OCI-M2 (cell line): ENCODE data around the gene PFKL.
"Not testable (repeated sequence)": the region's sequence is repeated elsewhere in the genome, so short reads cannot be mapped to it uniquely, and the experiment has no call there.

Experiments
- DNase-seq: peaks from one replicate; lab custom pipeline; 2025; ENCODE audit not compliant: unreplicated experiment; lab: John Stamatoyannopoulos, UW

PFKL gene

DNA sequence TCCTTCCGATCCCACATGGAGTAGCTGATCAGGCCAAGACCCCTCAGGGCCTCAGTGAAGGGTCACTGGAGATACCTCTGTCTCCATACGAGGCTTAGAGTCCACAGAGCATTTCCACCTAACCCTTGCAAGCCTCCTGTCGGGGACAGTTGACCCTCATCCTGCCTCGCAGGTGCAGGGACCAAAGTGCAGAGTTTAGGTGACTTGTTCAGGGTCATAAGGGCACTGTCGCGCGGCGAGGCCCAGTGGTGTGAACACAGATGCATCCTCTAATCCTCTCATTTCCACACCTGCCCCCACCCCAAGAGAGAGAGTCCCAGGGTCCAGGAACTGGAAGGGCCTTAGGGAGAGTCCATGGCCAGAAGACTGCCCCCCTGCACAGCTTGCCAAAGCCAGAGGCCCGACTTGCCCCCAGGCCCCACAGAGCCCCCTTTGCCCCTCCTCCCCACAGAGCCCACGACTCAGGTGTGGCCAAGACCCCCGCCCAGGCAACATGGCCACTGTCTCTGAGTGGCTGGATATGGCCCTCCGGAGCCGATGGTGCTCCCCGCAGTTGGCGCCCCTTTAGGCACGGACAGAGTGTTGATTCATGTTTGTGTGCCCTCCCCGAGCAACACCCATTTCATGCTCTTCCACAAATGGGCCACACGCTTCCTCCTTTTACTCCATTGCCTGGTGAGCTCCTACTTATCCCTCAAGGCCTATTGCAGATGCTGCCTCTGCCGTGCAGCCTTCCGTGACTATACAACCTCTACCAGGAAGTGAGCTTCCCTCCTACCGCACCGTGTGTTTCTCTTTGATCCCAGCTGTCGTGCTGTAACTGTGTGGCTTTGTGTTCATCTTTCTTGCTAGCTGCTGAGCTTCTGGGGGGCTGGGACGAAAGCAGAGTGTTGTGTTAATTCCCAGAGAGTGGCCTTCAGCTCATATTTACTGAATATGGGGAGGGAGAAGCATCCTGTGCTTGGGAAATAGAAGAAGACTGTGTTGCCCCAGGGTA, 55.2 kb downstream of the PFKL start:
- no peak for DNase-seq

- DNase-seq: no peak
These were observed 56.3 kb downstream of the PFKL start for GRCh38 chr21:44356160-44356559.

GRCh38 chr21:44356636-44357035, 56.8 kb downstream of the PFKL start:
- DNase-seq: no peak

DNA sequence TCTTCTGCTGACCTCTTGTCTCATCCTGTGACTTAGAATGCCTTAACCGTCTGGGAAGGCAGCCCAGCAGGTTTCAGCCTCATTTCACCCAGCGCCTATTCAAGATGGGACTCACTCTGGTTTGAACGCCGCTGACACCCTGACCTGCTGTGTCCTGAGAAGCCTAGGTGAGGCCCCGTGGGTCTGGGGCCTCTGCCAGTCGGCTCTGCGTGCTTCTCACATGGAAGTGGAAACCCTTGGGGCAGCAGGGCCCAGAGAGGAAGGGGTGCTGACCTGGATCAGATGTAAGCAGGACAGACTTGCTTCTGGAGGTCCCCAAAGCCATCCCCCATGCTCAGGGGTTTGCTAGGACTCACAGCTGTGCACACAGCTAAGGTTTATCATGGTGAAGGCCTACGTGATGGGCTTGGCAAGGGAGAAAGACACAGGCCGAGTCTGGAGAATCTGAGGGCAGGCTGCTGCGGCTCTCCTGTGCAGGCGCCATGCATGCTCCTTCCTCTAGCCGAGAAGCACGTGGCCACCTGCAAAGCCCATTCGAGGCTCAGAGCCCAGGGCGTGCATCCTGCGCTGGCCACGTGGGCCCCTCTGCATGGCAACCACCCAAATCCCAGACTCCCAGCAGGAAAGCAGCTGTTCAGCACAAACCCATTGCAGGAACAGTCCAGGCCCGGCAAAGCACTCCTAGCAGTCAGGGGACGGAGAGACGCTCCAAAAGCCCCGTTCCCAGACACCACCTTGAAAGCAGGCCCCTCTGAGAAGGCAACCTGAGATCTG, 57.4 kb downstream of the PFKL start:
- no peak for DNase-seq

DNA sequence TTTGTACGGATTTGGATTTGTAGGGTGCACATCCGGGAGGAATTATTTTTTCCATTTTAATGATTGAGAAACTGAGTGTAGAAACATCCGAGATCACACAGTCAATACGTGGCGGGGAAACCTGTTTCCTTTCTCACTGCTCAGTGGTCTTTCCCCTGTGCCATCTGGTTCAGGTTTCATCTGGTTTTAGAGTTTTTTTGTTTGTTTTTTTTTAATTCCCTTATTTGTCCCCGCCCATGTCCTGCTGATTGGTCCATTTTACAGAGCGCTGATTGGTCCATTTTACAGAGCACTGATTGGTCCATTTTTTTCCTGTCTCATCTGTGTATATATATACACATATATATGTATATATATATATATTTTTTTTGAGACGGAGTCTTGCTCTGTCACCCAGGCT, 59.5 kb downstream of the PFKL start:
- DNase-seq: no peak

GRCh38 chr21:44360159-44360558, 60.3 kb downstream of the PFKL start:
- DNase-seq: no peak

- not testable (repeated sequence) for DNase-seq
These were observed 62.0 kb downstream of the PFKL start for GRCh38 chr21:44361903-44362302.

- DNase-seq: no peak
These were observed 63.4 kb downstream of the PFKL start for GRCh38 chr21:44363278-44363677.

- no peak for DNase-seq
These were observed 64.5 kb downstream of the PFKL start for GRCh38 chr21:44364151-44365053.

GRCh38 chr21:44365251-44365966, 65.6 kb downstream of the PFKL start:
- no peak for DNase-seq

DNA sequence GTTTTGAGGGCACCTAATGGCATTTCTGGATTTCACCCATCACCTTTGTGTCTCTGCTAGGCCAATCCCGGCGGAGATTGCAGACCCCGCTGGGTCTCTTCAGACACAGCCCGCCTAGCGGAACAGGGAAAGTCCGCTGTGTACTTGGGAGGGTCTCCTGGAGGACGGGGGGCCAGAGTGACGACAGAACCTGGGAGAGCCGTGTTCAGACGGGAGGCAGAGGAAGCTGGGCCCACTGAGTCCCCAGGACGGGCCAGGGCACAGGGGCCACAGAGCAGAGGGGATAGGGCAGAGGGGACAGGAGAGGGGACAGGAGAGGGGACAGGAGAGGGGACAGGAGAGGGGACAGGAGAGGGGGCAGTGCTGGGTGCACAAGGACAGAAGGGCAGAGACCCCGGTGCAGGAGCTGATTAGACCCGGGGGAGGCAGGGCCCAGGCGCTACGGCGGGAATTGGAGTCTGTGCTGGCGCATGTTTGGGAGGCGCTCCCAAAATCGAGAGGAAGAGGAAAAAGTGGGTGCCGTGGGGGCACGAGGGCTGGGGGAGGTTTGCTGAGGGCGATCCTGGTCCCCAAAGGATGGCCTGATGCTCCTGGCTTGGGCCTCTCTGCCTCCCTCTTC, 66.2 kb downstream of the PFKL start:
- DNase-seq: no peak

DNA sequence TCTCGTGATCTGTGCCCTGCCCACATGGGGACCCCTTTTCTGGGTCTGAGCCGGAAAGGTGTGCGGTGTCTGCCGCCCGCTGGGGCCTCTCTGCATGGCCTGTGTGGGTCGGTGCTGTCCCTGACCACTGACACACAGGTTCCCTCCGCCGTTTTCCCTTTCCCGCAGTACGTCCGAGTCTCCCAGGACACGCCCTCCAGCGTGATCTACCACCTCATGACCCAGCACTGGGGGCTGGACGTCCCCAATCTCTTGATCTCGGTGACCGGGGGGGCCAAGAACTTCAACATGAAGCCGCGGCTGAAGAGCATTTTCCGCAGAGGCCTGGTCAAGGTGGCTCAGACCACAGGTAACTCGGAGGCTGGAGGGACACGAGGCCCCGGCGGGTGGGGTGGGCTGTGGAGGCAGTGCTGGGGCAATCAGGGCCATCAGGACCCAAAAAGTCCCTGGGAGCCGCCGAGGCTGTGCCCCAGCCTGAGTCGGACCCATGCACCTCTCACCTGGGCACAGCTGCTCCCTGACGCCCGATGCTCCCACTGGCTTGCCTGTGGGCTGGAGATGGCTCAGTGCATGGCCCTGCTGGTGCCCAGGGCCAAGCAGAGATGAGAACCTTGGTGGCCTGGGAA, 66.8 kb downstream of the PFKL start:
- no peak for DNase-seq

- DNase-seq: no peak
These were observed 69.0 kb downstream of the PFKL start for GRCh38 chr21:44368711-44369446.

- no peak for DNase-seq
These were observed 70.3 kb downstream of the PFKL start for GRCh38 chr21:44370027-44370735.

- no peak for DNase-seq
These were observed 71.0 kb downstream of the PFKL start for GRCh38 chr21:44370786-44371410.

- no peak for DNase-seq
These were observed 71.7 kb downstream of the PFKL start for GRCh38 chr21:44371596-44371995.

DNA sequence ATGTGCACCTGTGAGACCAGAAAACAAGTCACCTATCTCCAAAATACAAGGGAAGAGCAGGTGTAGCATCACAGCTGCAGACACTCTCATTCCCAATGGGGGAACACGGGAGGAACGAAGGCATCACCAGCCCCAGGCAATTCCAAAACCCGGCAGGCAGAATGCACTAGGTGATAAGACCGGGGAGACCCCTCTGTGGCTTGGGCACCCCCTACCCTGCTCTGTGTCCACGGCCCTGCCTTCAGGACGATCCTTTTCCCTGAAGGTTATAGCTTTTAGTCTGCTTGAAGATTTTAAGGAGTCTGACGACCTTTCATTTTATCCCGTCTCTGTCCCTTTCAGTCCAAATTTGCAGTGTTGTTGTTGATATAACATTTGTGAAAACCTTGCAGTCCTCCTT, 72.8 kb downstream of the PFKL start:
- DNase-seq: no peak
